Lung (tissue), 12 donors: Measurements from ENCODE around the gene PRR36. TPM values are rescaled to one million over a fixed set of nuclear protein-coding genes. Genes with fewer than 3 reads are reported as not detected.

ENCODE experiments used
- ATAC-seq: fragments of 200-7000 bp; cut with Tn5 transposase; one replicate; pipeline ENCODE4 v1.9.1; 2020; ENCODE audit warnings: moderate number of reproducible peaks; ENCODE audit not compliant: insufficient read depth, low FRiP score
- DNase-seq, 3 donors: peaks; one replicate each; pipeline ENCODE4 v3.0.0-alpha.2; 2013 to 2017
- H3K27ac ChIP-seq, 2 donors: one replicate each; pipeline ENCODE4 v1.5.1; 2013; ENCODE audit warnings: mild to moderate bottlenecking in 2 of 2, moderate library complexity in 2 of 2, control low read depth in 1 of 2, inconsistent platforms in 1 of 2, low read depth in 1 of 2, low read length in 1 of 2
- H3K27me3 ChIP-seq, 3 donors: one replicate each; pipeline ENCODE4 v1.5.1; 2013; ENCODE audit warnings: low read length in 2 of 3; ENCODE audit not compliant: control insufficient read depth in 3 of 3, insufficient read depth in 3 of 3
- H3K36me3 ChIP-seq, 4 donors: one replicate each; pipeline ENCODE4 v1.5.1; 2013; ENCODE audit warnings: low read length in 4 of 4, mild to moderate bottlenecking in 1 of 4, moderate library complexity in 1 of 4; ENCODE audit not compliant: control insufficient read depth in 4 of 4, insufficient read depth in 4 of 4
- H3K4me1 ChIP-seq, 5 donors: one replicate each; pipeline ENCODE4 v1.5.1; 2013; ENCODE audit warnings: low read length in 5 of 5, mild to moderate bottlenecking in 2 of 5, moderate library complexity in 1 of 5; ENCODE audit not compliant: control insufficient read depth in 5 of 5, insufficient read depth in 5 of 5
- H3K4me3 ChIP-seq: one replicate; pipeline ENCODE4 v1.5.1; 2013; ENCODE audit warnings: mild to moderate bottlenecking, control low read depth, moderate library complexity
- H3K9ac ChIP-seq, 2 donors: one replicate each; pipeline ENCODE4 v1.5.1; 2013; ENCODE audit warnings: low read length in 2 of 2, control low read depth in 1 of 2; ENCODE audit not compliant: insufficient read depth in 1 of 2
- H3K9me3 ChIP-seq, 4 donors: one replicate each; pipeline ENCODE4 v1.5.1; 2013; ENCODE audit warnings: low read length in 3 of 4, mild to moderate bottlenecking in 1 of 4, moderate library complexity in 1 of 4; ENCODE audit not compliant: control insufficient read depth in 4 of 4, insufficient read depth in 3 of 4
- CTCF ChIP-seq: IDR thresholded peaks from 2 replicates; pipeline ENCODE4 v1.5.1; 2012; ENCODE audit warnings: mild to moderate bottlenecking; ENCODE audit errors: control extremely low read depth, extremely low read depth
- WGBS, 2 donors: extraction: QIAGEN DNeasy Blood & Tissue Kit; methylation state at CpG; one replicate each; pipeline ENCODE4 v1.1.7; 2013; 5-methylcytosine and 5-hydroxymethylcytosine counted together
- polyA plus RNA-seq, 2 donors: library from polyadenylated mRNA; stranded (reverse); fragments of 200-250 nt; gene quantifications; one replicate each; pipeline ENCODE4 v1.2.1, GENCODE V29; 2013
- total RNA-seq, 2 donors: library from RNA; depleted of rRNA in 1 of 2; stranded (reverse); fragments of >200 nt in 1 of 2; gene quantifications; one replicate each; pipeline ENCODE4 v1.2.1, GENCODE V29; 2014 to 2021
- donor health status: control.
- donor health status: control.
- donor health status: Bipolar disorder and iron deficiency.
- donor health status: healthy.
- donor health status: DM: yes; HTN: yes; CAD: no.

The PRR36 gene
- total and polyA plus RNA-seq, 4 donors: 0.30 to 3.4 (median 1.1) TPM

- no peaks in the 10 kb centered on the region for H3K27me3 ChIP-seq
- no peak for TF ChIP-seq CTCF
- WGBS, 2 donors: 76 to 89% methylated on average over 10 of the region's 10 CpGs
- no peak for DNase-seq
- no peak overlapping the region for H3K9ac ChIP-seq
- no peaks in the 10 kb centered on the region for H3K9me3 ChIP-seq
- no peak overlapping the region for H3K4me3 ChIP-seq
- no peak for ATAC-seq
- H3K27ac ChIP-seq: no peak overlapping the region
- peaks cover 0 to 6% (median 0%) of the 10 kb centered on the region in 5 donors for H3K4me1 ChIP-seq
- peaks cover 0 to 5% (median 0%) of the 10 kb centered on the region in 4 donors for H3K36me3 ChIP-seq
These were observed 29.2 kb downstream of the PRR36 start for GRCh38 chr19:7844951-7845350.

GRCh38 chr19:7844405-7844804 lies 29.8 kb downstream of the PRR36 start:
- Histone ChIP-seq H3K9ac (no peak overlapping the region), H3K36me3 (peaks cover 0 to 5% (median 0%) of the 10 kb centered on the region in 4 donors), H3K27me3 (no peaks in the 10 kb centered on the region), H3K27ac (no peak overlapping the region), H3K9me3 (no peaks in the 10 kb centered on the region), H3K4me3 (no peak overlapping the region), H3K4me1 (peaks cover 0 to 6% (median 0%) of the 10 kb centered on the region in 5 donors)
- no peak for ATAC-seq
- TF ChIP-seq CTCF: no peak
- no peak for DNase-seq
- WGBS, 2 donors: 84 to 95% methylated on average over 5 of the region's 5 CpGs

- Histone ChIP-seq H3K9ac (no peak overlapping the region), H3K9me3 (no peaks in the 10 kb centered on the region), H3K27ac (no peak overlapping the region), H3K4me1 (peaks cover 0 to 6% (median 0%) of the 10 kb centered on the region in 5 donors), H3K27me3 (no peaks in the 10 kb centered on the region), H3K4me3 (no peak overlapping the region), H3K36me3 (no peaks in the 10 kb centered on the region)
- WGBS, 2 donors: 86 to 88% methylated on average over 6 of the region's 6 CpGs
- TF ChIP-seq CTCF: no peak
- no peak for DNase-seq
- ATAC-seq: no peak
These were observed 30.7 kb downstream of the PRR36 start for GRCh38 chr19:7843521-7843920.

- Histone ChIP-seq H3K9me3 (no peaks in the 10 kb centered on the region), H3K27me3 (no peaks in the 10 kb centered on the region), H3K27ac (no peak overlapping the region), H3K36me3 (no peaks in the 10 kb centered on the region), H3K4me3 (no peak overlapping the region), H3K4me1 (peaks cover 0 to 6% (median 0%) of the 10 kb centered on the region in 5 donors), H3K9ac (no peak overlapping the region)
- DNase-seq (no peak), ATAC-seq (no peak)
- 96 to 97% methylated on average over 12 of the region's 12 CpGs for WGBS, 2 donors
- no peak for TF ChIP-seq CTCF
These were observed 31.4 kb downstream of the PRR36 start for GRCh38 chr19:7842661-7843294.
